Activated naive CD8-positive, alpha-beta T cell treated with anti-CD3 and anti-CD28 coated beads, Interleukin-2, amount 50 U/mL, for 24 hours (primary cell): ENCODE measurements around the gene KLHDC2.

Source experiments
- ATAC-seq: fragments of 150-1000 bp; cut with Tn5 transposase; one replicate; pipeline ENCODE4 v1.10.0; 2021
- DNase-seq: peaks from one replicate; pipeline ENCODE4 v3.0.0; 2021
- H3K27ac Mint-ChIP-seq: one replicate; pipeline ENCODE4 v1.8.0; 2021; ENCODE audit warnings: mild to moderate bottlenecking, mixed read lengths
- H3K27me3 Mint-ChIP-seq: one replicate; pipeline ENCODE4 v1.8.0; 2021; ENCODE audit warnings: mixed read lengths
- H3K36me3 Mint-ChIP-seq: one replicate; pipeline ENCODE4 v1.8.0; 2021; ENCODE audit warnings: low read depth, mixed read lengths
- H3K4me1 Mint-ChIP-seq: one replicate; pipeline ENCODE4 v1.8.0; 2021; ENCODE audit warnings: mixed read lengths
- H3K4me3 Mint-ChIP-seq: one replicate; pipeline ENCODE4 v1.8.0; 2021; ENCODE audit warnings: mild to moderate bottlenecking, moderate library complexity, mixed read lengths
- H3K9me3 Mint-ChIP-seq: one replicate; pipeline ENCODE4 v1.8.0; 2021; ENCODE audit warnings: mixed read lengths

Gene KLHDC2

GRCh38 chr14:49820176-49820575 is 52.2 kb downstream of the KLHDC2 start:
- H3K36me3 Mint-ChIP-seq: peaks cover 64% of the 10 kb centered on the region
- H3K4me1 Mint-ChIP-seq: no peaks in the 10 kb centered on the region
- H3K9me3 Mint-ChIP-seq: peaks cover 13% of the 10 kb centered on the region

GRCh38 chr14:49828640-49829039 is 60.7 kb downstream of the KLHDC2 start:
- Mint-ChIP-seq H3K36me3 (peaks cover 59% of the 10 kb centered on the region), H3K4me1 (peaks cover 4% of the 10 kb centered on the region), H3K9me3 (no peaks in the 10 kb centered on the region), H3K4me3 (no peak overlapping the region), H3K27me3 (no peaks in the 10 kb centered on the region), H3K27ac (no peak overlapping the region)
- ATAC-seq (no peak), DNase-seq (no peak)

More at GRCh38 chr14:49820176-49820575, 52.2 kb downstream of the KLHDC2 start:
- H3K4me3 Mint-ChIP-seq: no peak overlapping the region
- ATAC-seq (no peak), DNase-seq (no peak)
- no peak overlapping the region for H3K27ac Mint-ChIP-seq
- no peaks in the 10 kb centered on the region for H3K27me3 Mint-ChIP-seq
